Endothelial cell (in vitro differentiated cells): ENCODE results near the gene MLLT6. TPM values are rescaled to one million over a fixed set of nuclear protein-coding genes. Genes with fewer than 3 reads are reported as not detected.
A peak's percentile ranks its signal among the peaks of the same experiment; 100 is the strongest.

Experiments
- DNase-seq: peaks from one replicate; pipeline ENCODE4 v3.0.0; 2021; ENCODE audit warnings: low spot score
- H3K27ac Mint-ChIP-seq: one replicate; pipeline ENCODE4 v1.8.0; 2021; ENCODE audit warnings: mixed read lengths, inconsistent platforms; ENCODE audit not compliant: unreplicated experiment
- H3K27me3 Mint-ChIP-seq: one replicate; pipeline ENCODE4 v1.8.0; 2021; ENCODE audit warnings: mild to moderate bottlenecking, moderate library complexity, mixed read lengths, inconsistent platforms; ENCODE audit not compliant: unreplicated experiment
- H3K36me3 Mint-ChIP-seq: one replicate; pipeline ENCODE4 v1.8.0; 2021; ENCODE audit warnings: mild to moderate bottlenecking, low read depth, mixed read lengths, inconsistent platforms; ENCODE audit not compliant: unreplicated experiment
- H3K4me1 Mint-ChIP-seq: one replicate; pipeline ENCODE4 v1.8.0; 2021; ENCODE audit warnings: mild to moderate bottlenecking, mixed read lengths, inconsistent platforms; ENCODE audit not compliant: unreplicated experiment
- H3K4me3 Mint-ChIP-seq: one replicate; pipeline ENCODE4 v1.8.0; 2021; ENCODE audit warnings: mild to moderate bottlenecking, mixed read lengths, inconsistent platforms; ENCODE audit not compliant: unreplicated experiment
- H3K9me3 Mint-ChIP-seq: one replicate; pipeline ENCODE4 v1.8.0; 2021; ENCODE audit warnings: mixed read lengths, inconsistent platforms; ENCODE audit not compliant: unreplicated experiment
- CTCF ChIP-seq: fragments of 200-600 bp; sonication (generic); IDR thresholded peaks from one replicate; pipeline ENCODE4 v1.5.0; 2021; ENCODE audit warnings: antibody characterized with exemption; ENCODE audit not compliant: unreplicated experiment
- total RNA-seq: library from RNA; stranded (reverse); fragmentation: NEBNext Ultra II Directional; extraction: Animal tissue kit (Norgen Biotek cat#: 25700); gene quantifications from one replicate; pipeline ENCODE4 v1.2.1, GENCODE V29; 2021; ENCODE audit not compliant: unreplicated experiment

MLLT6 gene
- total RNA-seq, 1 donor from 2014 or later: 33.8 TPM

GRCh38 chr17:38751808-38752307, 46.8 kb downstream of the MLLT6 start:
- no peak for TF ChIP-seq CTCF
- H3K27ac Mint-ChIP-seq: peak overlapping the region; percentile 96
- peaks cover 12% of the 10 kb centered on the region for H3K27me3 Mint-ChIP-seq
- peak; percentile 85 for DNase-seq
- peaks cover 36% of the 10 kb centered on the region for H3K4me1 Mint-ChIP-seq
- peak overlapping the region; percentile 98 for H3K4me3 Mint-ChIP-seq
- H3K36me3 Mint-ChIP-seq: peaks cover 20% of the 10 kb centered on the region
- H3K9me3 Mint-ChIP-seq: no peaks in the 10 kb centered on the region

- H3K9me3 Mint-ChIP-seq: no peaks in the 10 kb centered on the region
- peaks cover 35% of the 10 kb centered on the region for H3K4me1 Mint-ChIP-seq
- peak within 1 kb of the TSS; percentile 96 for H3K27ac Mint-ChIP-seq
- H3K27me3 Mint-ChIP-seq: peaks cover 12% of the 10 kb centered on the region
- peak; percentile 89 for DNase-seq
- peaks cover 20% of the 10 kb centered on the region for H3K36me3 Mint-ChIP-seq
- no peak for TF ChIP-seq CTCF
- H3K4me3 Mint-ChIP-seq: peak within 1 kb of the TSS; percentile 98
Measured at GRCh38 chr17:38752308-38753070, 47.4 kb downstream of the MLLT6 start, which contains the start of gene PSMB3. Gene PSMB3 (plus strand): TSS chr17:38752741. CDS start chr17:38752827, 86 bp downstream.

GRCh38 chr17:38753071-38753506, 48.0 kb downstream of the MLLT6 start:
- no peaks in the 10 kb centered on the region for H3K9me3 Mint-ChIP-seq
- H3K36me3 Mint-ChIP-seq: peaks cover 20% of the 10 kb centered on the region
- H3K4me1 Mint-ChIP-seq: peaks cover 35% of the 10 kb centered on the region
- peaks cover 12% of the 10 kb centered on the region for H3K27me3 Mint-ChIP-seq
- no peak for DNase-seq
- H3K27ac Mint-ChIP-seq: peak overlapping the region; percentile 96
- peak overlapping the region; percentile 98 for H3K4me3 Mint-ChIP-seq
- no peak for TF ChIP-seq CTCF

- peaks cover 33% of the 10 kb centered on the region for H3K36me3 Mint-ChIP-seq
- H3K27me3 Mint-ChIP-seq: peaks cover 2% of the 10 kb centered on the region
- no peaks in the 10 kb centered on the region for H3K9me3 Mint-ChIP-seq
- peaks cover 5% of the 10 kb centered on the region for H3K4me1 Mint-ChIP-seq
- peak overlapping the region; percentile 44 for H3K4me3 Mint-ChIP-seq
- peak; percentile 38 for TF ChIP-seq CTCF
- no peak overlapping the region for H3K27ac Mint-ChIP-seq
- peak; percentile 63 for DNase-seq
Measured at GRCh38 chr17:38761612-38762011, 56.5 kb downstream of the MLLT6 start.

- DNase-seq: no peak
- H3K27ac Mint-ChIP-seq: no peak overlapping the region
- no peaks in the 10 kb centered on the region for H3K9me3 Mint-ChIP-seq
- no peak for TF ChIP-seq CTCF
- no peak overlapping the region for H3K4me3 Mint-ChIP-seq
- H3K27me3 Mint-ChIP-seq: peaks cover 2% of the 10 kb centered on the region
- H3K36me3 Mint-ChIP-seq: peaks cover 38% of the 10 kb centered on the region
- peaks cover 5% of the 10 kb centered on the region for H3K4me1 Mint-ChIP-seq
Measured at GRCh38 chr17:38762231-38762630, 57.2 kb downstream of the MLLT6 start.
